Epidermal melanocyte (primary cell): ENCODE measurements around the gene UHRF1.

Experiments used
- DNase-seq: peaks from one replicate; pipeline ENCODE4 v3.0.0; 2011; ENCODE audit warnings: low spot score; ENCODE audit not compliant: insufficient read length

UHRF1 gene

GRCh38 chr19:4987256-4987655, 78.0 kb downstream of the UHRF1 start:
- no peak for DNase-seq

- no peak for DNase-seq
Measured at GRCh38 chr19:4987692-4988370, 78.5 kb downstream of the UHRF1 start.

- no peak for DNase-seq
Measured at GRCh38 chr19:4988770-4989251, 79.5 kb downstream of the UHRF1 start.

- DNase-seq = no peak
Measured at GRCh38 chr19:4990306-4990705, 81.0 kb downstream of the UHRF1 start.

GRCh38 chr19:4991538-4991937, 82.2 kb downstream of the UHRF1 start:
- DNase-seq = no peak

GRCh38 chr19:4991996-4992698, 82.8 kb downstream of the UHRF1 start:
- no peak for DNase-seq

- no peak for DNase-seq
Measured at GRCh38 chr19:4993683-4994082, 84.4 kb downstream of the UHRF1 start.

GRCh38 chr19:4996701-4997100, 87.4 kb downstream of the UHRF1 start:
- DNase-seq = no peak

GRCh38 chr19:4997297-4997696, 88.0 kb downstream of the UHRF1 start:
- DNase-seq = no peak

GRCh38 chr19:5000120-5000611, 90.9 kb downstream of the UHRF1 start:
- no peak for DNase-seq

GRCh38 chr19:5001615-5002014, 92.3 kb downstream of the UHRF1 start:
- peak; percentile 46 for DNase-seq

- DNase-seq = no peak
Measured at GRCh38 chr19:5002143-5002542, 92.8 kb downstream of the UHRF1 start.

- DNase-seq = no peak
Measured at GRCh38 chr19:5003781-5004180, 94.5 kb downstream of the UHRF1 start.

- no peak for DNase-seq
Measured at GRCh38 chr19:5005096-5005495, 95.8 kb downstream of the UHRF1 start.

GRCh38 chr19:5006201-5006600, 96.9 kb downstream of the UHRF1 start:
- no peak for DNase-seq

- no peak for DNase-seq
Measured at GRCh38 chr19:5006821-5007220, 97.5 kb downstream of the UHRF1 start.
